DOHH2 (cell line): ENCODE data around the gene TTC12.

ENCODE experiments used
- H3F3A ChIP-seq: fragments of 200-600 bp; sonication (generic), shearing (Covaris generic); 2 replicates; pipeline ENCODE4 v1.6.0; 2016; ENCODE audit warnings: antibody characterized with exemption, mild to moderate bottlenecking; ENCODE audit not compliant: control insufficient read depth, insufficient read depth
- H3K27ac ChIP-seq: fragments of 200-600 bp; sonication (generic); 2 replicates; pipeline ENCODE4 v1.5.1; 2014; ENCODE audit warnings: low read depth, mild to moderate bottlenecking, low read length, moderate library complexity
- H3K27me3 ChIP-seq: fragments of 200-600 bp; sonication (generic); 2 replicates; pipeline ENCODE4 v1.6.1; 2014; ENCODE audit warnings: mild to moderate bottlenecking, low read length, mixed read lengths; ENCODE audit not compliant: control insufficient read depth
- H3K36me3 ChIP-seq: fragments of 200-600 bp; sonication (generic); 2 replicates; pipeline ENCODE4 v1.6.1; 2014; ENCODE audit warnings: mild to moderate bottlenecking, low read length, moderate library complexity, mixed read lengths; ENCODE audit not compliant: control insufficient read depth
- H3K4me1 ChIP-seq: fragments of 200-600 bp; sonication (generic); 2 replicates; pipeline ENCODE4 v1.6.1; 2014; ENCODE audit warnings: mild to moderate bottlenecking, low read length, mixed read lengths; ENCODE audit not compliant: control insufficient read depth
- H3K4me2 ChIP-seq: fragments of 200-600 bp; sonication (generic); 2 replicates; pipeline ENCODE4 v1.6.0; 2014; ENCODE audit warnings: mild to moderate bottlenecking, low read length, moderate library complexity
- H3K4me3 ChIP-seq: fragments of 200-600 bp; sonication (generic); 2 replicates; pipeline ENCODE4 v1.5.1; 2014; ENCODE audit warnings: mild to moderate bottlenecking, low read length, mixed read lengths
- H3K79me2 ChIP-seq: fragments of 200-600 bp; sonication (generic); 2 replicates; pipeline ENCODE4 v1.6.1; 2014; ENCODE audit warnings: mild to moderate bottlenecking, low read length, mixed read lengths; ENCODE audit not compliant: control insufficient read depth
- H3K9me2 ChIP-seq: fragments of 200-600 bp; sonication (generic); replicated peaks from 2 replicates; pipeline ENCODE4 v1.6.1; 2014; ENCODE audit warnings: mild to moderate bottlenecking, low read length, mixed read lengths; ENCODE audit not compliant: control insufficient read depth
- H3K9me3 ChIP-seq: fragments of 200-600 bp; sonication (generic); 2 replicates; pipeline ENCODE4 v1.6.1; 2014; ENCODE audit warnings: antibody characterized with exemption, low read length, mixed read lengths; ENCODE audit not compliant: control insufficient read depth, insufficient read depth
- H4K20me1 ChIP-seq: fragments of 200-600 bp; sonication (generic); 2 replicates; pipeline ENCODE4 v1.6.0; 2014; ENCODE audit warnings: low read depth, mild to moderate bottlenecking, antibody characterized with exemption, low read length, moderate library complexity; ENCODE audit not compliant: control insufficient read depth, insufficient read depth
- EZH2phosphoT487 ChIP-seq: fragments of 200-600 bp; sonication (generic); IDR thresholded peaks from 2 replicates; pipeline ENCODE4 v1.6.1; 2017; ENCODE audit warnings: borderline replicate concordance, mild to moderate bottlenecking, antibody characterized with exemption, low read length, moderate library complexity, mixed read lengths
- TF ChIP-seq, protein P1 (sequence below): fragments of 200-600 bp; sonication (generic); IDR thresholded peaks from one replicate; pipeline ENCODE4 v1.5.1; 2014; ENCODE audit warnings: antibody characterized with exemption, mild to moderate bottlenecking, low read depth, low read length; ENCODE audit not compliant: poor library complexity, severe bottlenecking

The TTC12 gene

GRCh38 chr11:113286009-113286408 is 28.4 kb upstream of the TTC12 start:
- no peaks in the 10 kb centered on the region for H3K9me3 ChIP-seq

GRCh38 chr11:113286509-113287497 is 27.6 kb upstream of the TTC12 start:
- TF ChIP-seq, protein P1, sequence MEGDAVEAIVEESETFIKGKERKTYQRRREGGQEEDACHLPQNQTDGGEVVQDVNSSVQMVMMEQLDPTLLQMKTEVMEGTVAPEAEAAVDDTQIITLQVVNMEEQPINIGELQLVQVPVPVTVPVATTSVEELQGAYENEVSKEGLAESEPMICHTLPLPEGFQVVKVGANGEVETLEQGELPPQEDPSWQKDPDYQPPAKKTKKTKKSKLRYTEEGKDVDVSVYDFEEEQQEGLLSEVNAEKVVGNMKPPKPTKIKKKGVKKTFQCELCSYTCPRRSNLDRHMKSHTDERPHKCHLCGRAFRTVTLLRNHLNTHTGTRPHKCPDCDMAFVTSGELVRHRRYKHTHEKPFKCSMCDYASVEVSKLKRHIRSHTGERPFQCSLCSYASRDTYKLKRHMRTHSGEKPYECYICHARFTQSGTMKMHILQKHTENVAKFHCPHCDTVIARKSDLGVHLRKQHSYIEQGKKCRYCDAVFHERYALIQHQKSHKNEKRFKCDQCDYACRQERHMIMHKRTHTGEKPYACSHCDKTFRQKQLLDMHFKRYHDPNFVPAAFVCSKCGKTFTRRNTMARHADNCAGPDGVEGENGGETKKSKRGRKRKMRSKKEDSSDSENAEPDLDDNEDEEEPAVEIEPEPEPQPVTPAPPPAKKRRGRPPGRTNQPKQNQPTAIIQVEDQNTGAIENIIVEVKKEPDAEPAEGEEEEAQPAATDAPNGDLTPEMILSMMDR: no peak
- TF ChIP-seq EZH2phosphoT487: no peak
- Histone ChIP-seq H3K27me3 (peaks cover 4% of the 10 kb centered on the region; the same call in 1 of the 2 replicates), H3K9me2 (no peaks in the 10 kb centered on the region), H4K20me1 (no peaks in the 10 kb centered on the region), H3K79me2 (no peaks in the 10 kb centered on the region), H3K4me3 (no peak overlapping the region), H3K4me1 (no peaks in the 10 kb centered on the region), H3K27ac (no peak overlapping the region), H3K36me3 (no peaks in the 10 kb centered on the region), H3K4me2 (no peak overlapping the region), H3K9me3 (no peaks in the 10 kb centered on the region), H3F3A (no peaks in the 10 kb centered on the region)

More at GRCh38 chr11:113286009-113286408, 28.4 kb upstream of the TTC12 start:
- no peaks in the 10 kb centered on the region for H3K4me1 ChIP-seq
- TF ChIP-seq, protein P1: no peak
- no peak for TF ChIP-seq EZH2phosphoT487
- H3K9me2 ChIP-seq: no peaks in the 10 kb centered on the region
- no peaks in the 10 kb centered on the region for H3F3A ChIP-seq
- no peaks in the 10 kb centered on the region for H4K20me1 ChIP-seq
- H3K4me2 ChIP-seq: no peak overlapping the region
- no peaks in the 10 kb centered on the region for H3K36me3 ChIP-seq
- no peak overlapping the region for H3K27ac ChIP-seq
- no peaks in the 10 kb centered on the region for H3K79me2 ChIP-seq
- H3K4me3 ChIP-seq: no peak overlapping the region
- peaks cover 4% of the 10 kb centered on the region; the same call in 1 of the 2 replicates for H3K27me3 ChIP-seq

GRCh38 chr11:113287801-113288200 is 26.6 kb upstream of the TTC12 start:
- Histone ChIP-seq H3K4me1 (no peaks in the 10 kb centered on the region), H4K20me1 (no peaks in the 10 kb centered on the region), H3F3A (no peaks in the 10 kb centered on the region), H3K4me3 (no peak overlapping the region), H3K9me3 (no peaks in the 10 kb centered on the region), H3K27ac (no peak overlapping the region), H3K4me2 (no peak overlapping the region), H3K36me3 (no peaks in the 10 kb centered on the region), H3K79me2 (no peaks in the 10 kb centered on the region), H3K27me3 (peaks cover 4% of the 10 kb centered on the region; the same call in 1 of the 2 replicates), H3K9me2 (no peaks in the 10 kb centered on the region)
- TF ChIP-seq, protein P1: no peak
- TF ChIP-seq EZH2phosphoT487: no peak
